HepG2 (cell line): Measurements from ENCODE around the gene PTPN12. TPM values are rescaled to one million over a fixed set of nuclear protein-coding genes. Genes with fewer than 3 reads are reported as not detected.

Source experiments
- CCAR2 ChIP-seq: fragments of 200-400 bp; formaldehyde crosslinking; optimal IDR thresholded peaks from 2 replicates; pipeline ENCODE3; 2018; ENCODE audit warnings: low read depth, mild to moderate bottlenecking, low read length, moderate library complexity
- DR1 ChIP-seq: sonication (generic); formaldehyde crosslinking; IDR thresholded peaks from 2 replicates; pipeline ENCODE4 v1.8.0; 2021; ENCODE audit warnings: mild to moderate bottlenecking, missing genetic modification reagents, inconsistent platforms
- FOXJ3 ChIP-seq: sonication (generic); formaldehyde crosslinking; IDR thresholded peaks from 2 replicates; pipeline ENCODE4 v1.4.0; 2020; ENCODE audit warnings: missing genetic modification reagents, mild to moderate bottlenecking, borderline replicate concordance
- IRF2 ChIP-seq: IDR thresholded peaks from 2 replicates; pipeline ENCODE4 v1.6.1; 2018; ENCODE audit warnings: missing genetic modification reagents, missing compliant biosample characterization
- KAT2B ChIP-seq: fragments of 150-350 bp; IDR thresholded peaks from 2 replicates; pipeline ENCODE4 v1.6.1; 2014; ENCODE audit warnings: low read depth, low read length, borderline replicate concordance
- MED13 ChIP-seq: sonication (generic); formaldehyde crosslinking; IDR thresholded peaks from 2 replicates; pipeline ENCODE4 v1.5.0; 2020; ENCODE audit warnings: missing genetic modification reagents
- NCOA1 ChIP-seq: sonication (generic); formaldehyde crosslinking; IDR thresholded peaks from 2 replicates; pipeline ENCODE4 v1.9.0; 2021; ENCODE audit warnings: missing genetic modification reagents
- PPARG ChIP-seq: conservative IDR thresholded peaks from 2 replicates; pipeline ENCODE4 v1.6.1; 2016; ENCODE audit warnings: missing biosample characterization, missing genetic modification reagents
- PRPF4 ChIP-seq: fragments of 200-400 bp; formaldehyde crosslinking; IDR thresholded peaks from 2 replicates; pipeline ENCODE4 v1.6.1; 2016; ENCODE audit warnings: low read length, low read depth; ENCODE audit not compliant: poor library complexity, severe bottlenecking
- SALL1 ChIP-seq: sonication (generic); formaldehyde crosslinking; IDR thresholded peaks from 2 replicates; pipeline ENCODE4 v1.8.0; 2022; ENCODE audit warnings: mild to moderate bottlenecking, missing genetic modification reagents
- TBL1XR1 ChIP-seq: fragments of 150-350 bp; IDR thresholded peaks from 2 replicates; pipeline ENCODE4 v1.6.1; 2014; ENCODE audit warnings: borderline replicate concordance, low read length; ENCODE audit not compliant: partially characterized antibody
- ZBTB1 ChIP-seq: sonication (generic); formaldehyde crosslinking; IDR thresholded peaks from 2 replicates; pipeline ENCODE4 v1.4.0; 2020; ENCODE audit warnings: missing genetic modification reagents, borderline replicate concordance
- ZC3H4 ChIP-seq: sonication (generic); formaldehyde crosslinking; IDR thresholded peaks from 2 replicates; pipeline ENCODE4 v1.4.0; 2020; ENCODE audit warnings: missing genetic modification reagents, borderline replicate concordance
- ZNF44 ChIP-seq: sonication (generic); formaldehyde crosslinking; IDR thresholded peaks from 2 replicates; pipeline ENCODE4 v1.5.1; 2020; ENCODE audit warnings: mild to moderate bottlenecking, missing genetic modification reagents
- ZNF773 ChIP-seq: sonication (generic); formaldehyde crosslinking; IDR thresholded peaks from 2 replicates; pipeline ENCODE4 v1.4.0; 2020; ENCODE audit warnings: missing genetic modification reagents, borderline replicate concordance
- polyA plus RNA-seq, 8 experiments: library from polyadenylated mRNA; depleted of rRNA in 3 of 8; stranded (reverse) in 7 of 8; unstranded in 1 of 8; fragments of >200 nt; fragmentation: Illumina TruSeq in 4 of 8; extraction: Trizol in 4 of 8; gene quantifications; 2 replicates each; pipeline versions ENCODE4 v1.2.1 to v1.2.3, GENCODE V29; 2011 to 2016; ENCODE audit warnings: low read depth in 4 of 8, missing spikeins in 1 of 8, mixed read lengths in 1 of 8; ENCODE audit not compliant: insufficient read depth in 1 of 8
- total RNA-seq, 5 experiments: library from RNA; depleted of rRNA; stranded (reverse); fragments of >200 nt; fragmentation: Illumina TruSeq; extraction: Trizol; gene quantifications; 2 replicates each; pipeline ENCODE4 v1.2.3, GENCODE V29; 2016; ENCODE audit warnings: low read depth in 1 of 5
- TF ChIP-seq, protein P1 (sequence below): sonication (generic); formaldehyde crosslinking; IDR thresholded peaks from 2 replicates; pipeline ENCODE4 v1.4.0; 2020; ENCODE audit warnings: mild to moderate bottlenecking, missing genetic modification reagents
- TF ChIP-seq, protein P2 (sequence below): sonication (generic); formaldehyde crosslinking; IDR thresholded peaks from 2 replicates; pipeline ENCODE4 v1.4.0; 2020; ENCODE audit warnings: mild to moderate bottlenecking, low read depth, missing genetic modification reagents
- TF ChIP-seq, protein P3 (sequence below): sonication (generic); formaldehyde crosslinking; IDR thresholded peaks from 2 replicates; pipeline ENCODE4 v1.5.1; 2020; ENCODE audit warnings: mild to moderate bottlenecking, missing genetic modification reagents
- TF ChIP-seq, protein P4 (sequence below): sonication (generic); formaldehyde crosslinking; IDR thresholded peaks from 2 replicates; pipeline ENCODE4 v1.9.0; 2021; ENCODE audit warnings: missing genetic modification reagents, borderline replicate concordance
- TF ChIP-seq, protein P5 (sequence below): sonication (generic); formaldehyde crosslinking; IDR thresholded peaks from 2 replicates; pipeline ENCODE4 v1.8.1; 2023; ENCODE audit warnings: missing genetic modification reagents, inconsistent platforms, borderline replicate concordance

The PTPN12 gene
- total and polyA plus RNA-seq, 2 of the 13 experiments (the other 11 are each of a cell fraction or from before 2014, with no cell fraction given): 22.9 to 56.8 TPM

DNA sequence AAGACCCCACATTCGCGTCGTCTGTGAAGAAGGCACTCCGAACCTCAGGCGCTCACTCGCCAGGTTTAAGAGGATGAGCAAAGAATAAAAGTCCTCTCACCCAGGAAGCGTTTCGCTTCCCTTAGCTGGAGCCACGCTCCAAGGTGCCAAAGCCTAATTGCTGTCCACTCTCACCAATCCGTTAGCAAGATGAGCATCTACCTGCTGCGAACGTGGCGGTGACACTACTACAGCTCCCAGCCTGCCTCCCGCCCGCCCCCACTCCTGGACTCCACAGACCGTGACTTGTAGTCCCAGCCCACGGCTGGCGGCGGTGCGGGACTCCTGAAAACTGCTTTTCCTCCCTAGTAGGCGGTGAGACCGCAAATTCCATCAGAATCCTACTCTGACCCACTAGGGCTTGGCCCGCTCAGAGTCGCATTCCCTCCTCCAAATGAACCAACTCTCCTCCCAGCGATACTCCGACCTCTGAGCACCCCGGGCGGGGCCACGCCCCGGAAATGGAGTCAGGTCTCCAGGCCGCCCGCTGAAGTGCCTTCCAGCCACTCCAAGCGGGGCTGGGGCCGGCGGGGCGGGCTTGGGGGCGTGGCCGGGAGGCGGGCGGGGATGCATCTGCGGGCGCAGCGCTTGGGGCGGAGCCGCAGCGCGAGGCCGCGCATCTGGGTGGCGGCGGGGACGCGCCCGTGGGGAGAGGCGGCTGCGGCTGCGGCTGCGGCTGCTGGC, 521 bp upstream of the PTPN12 start (continued):
- peak; percentile 55 for TF ChIP-seq PPARG (CRISPR knock-in tag)
- TF ChIP-seq, protein P1, sequence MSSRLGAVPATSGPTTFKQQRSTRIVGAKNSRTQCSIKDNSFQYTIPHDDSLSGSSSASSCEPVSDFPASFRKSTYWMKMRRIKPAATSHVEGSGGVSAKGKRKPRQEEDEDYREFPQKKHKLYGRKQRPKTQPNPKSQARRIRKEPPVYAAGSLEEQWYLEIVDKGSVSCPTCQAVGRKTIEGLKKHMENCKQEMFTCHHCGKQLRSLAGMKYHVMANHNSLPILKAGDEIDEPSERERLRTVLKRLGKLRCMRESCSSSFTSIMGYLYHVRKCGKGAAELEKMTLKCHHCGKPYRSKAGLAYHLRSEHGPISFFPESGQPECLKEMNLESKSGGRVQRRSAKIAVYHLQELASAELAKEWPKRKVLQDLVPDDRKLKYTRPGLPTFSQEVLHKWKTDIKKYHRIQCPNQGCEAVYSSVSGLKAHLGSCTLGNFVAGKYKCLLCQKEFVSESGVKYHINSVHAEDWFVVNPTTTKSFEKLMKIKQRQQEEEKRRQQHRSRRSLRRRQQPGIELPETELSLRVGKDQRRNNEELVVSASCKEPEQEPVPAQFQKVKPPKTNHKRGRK (CRISPR knock-in tag): no peak
- TF ChIP-seq ZC3H4 (CRISPR knock-in tag): no peak
- TF ChIP-seq, protein P2, sequence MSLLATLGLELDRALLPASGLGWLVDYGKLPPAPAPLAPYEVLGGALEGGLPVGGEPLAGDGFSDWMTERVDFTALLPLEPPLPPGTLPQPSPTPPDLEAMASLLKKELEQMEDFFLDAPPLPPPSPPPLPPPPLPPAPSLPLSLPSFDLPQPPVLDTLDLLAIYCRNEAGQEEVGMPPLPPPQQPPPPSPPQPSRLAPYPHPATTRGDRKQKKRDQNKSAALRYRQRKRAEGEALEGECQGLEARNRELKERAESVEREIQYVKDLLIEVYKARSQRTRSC (CRISPR knock-in tag): no peak
- peak; percentile 61 for TF ChIP-seq IRF2 (CRISPR knock-in tag)
- TF ChIP-seq PRPF4: no peak
- no peak for TF ChIP-seq ZNF44
- TF ChIP-seq FOXJ3: no peak; the same call in 1 of the 2 replicates
- TF ChIP-seq, protein P3, sequence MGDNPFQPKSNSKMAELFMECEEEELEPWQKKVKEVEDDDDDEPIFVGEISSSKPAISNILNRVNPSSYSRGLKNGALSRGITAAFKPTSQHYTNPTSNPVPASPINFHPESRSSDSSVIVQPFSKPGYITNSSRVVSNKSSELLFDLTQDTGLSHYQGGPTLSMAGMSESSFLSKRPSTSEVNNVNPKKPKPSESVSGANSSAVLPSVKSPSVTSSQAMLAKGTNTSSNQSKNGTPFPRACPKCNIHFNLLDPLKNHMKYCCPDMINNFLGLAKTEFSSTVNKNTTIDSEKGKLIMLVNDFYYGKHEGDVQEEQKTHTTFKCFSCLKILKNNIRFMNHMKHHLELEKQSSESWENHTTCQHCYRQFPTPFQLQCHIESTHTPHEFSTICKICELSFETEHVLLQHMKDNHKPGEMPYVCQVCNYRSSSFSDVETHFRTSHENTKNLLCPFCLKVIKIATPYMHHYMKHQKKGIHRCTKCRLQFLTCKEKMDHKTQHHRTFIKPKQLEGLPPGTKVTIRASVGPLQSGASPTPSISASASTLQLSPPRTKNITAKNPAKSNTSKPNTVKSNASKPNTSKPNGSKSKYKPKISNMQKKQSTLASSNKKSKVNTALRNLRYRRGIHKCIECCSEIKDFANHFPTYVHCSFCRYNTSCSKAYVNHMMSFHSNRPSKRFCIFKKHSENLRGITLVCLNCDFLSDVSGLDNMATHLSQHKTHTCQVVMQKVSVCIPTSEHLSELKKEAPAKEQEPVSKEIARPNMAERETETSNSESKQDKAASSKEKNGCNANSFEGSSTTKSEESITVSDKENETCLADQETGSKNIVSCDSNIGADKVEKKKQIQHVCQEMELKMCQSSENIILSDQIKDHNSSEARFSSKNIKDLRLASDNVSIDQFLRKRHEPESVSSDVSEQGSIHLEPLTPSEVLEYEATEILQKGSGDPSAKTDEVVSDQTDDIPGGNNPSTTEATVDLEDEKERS (CRISPR knock-in tag): 0 out of 2 replicates have a peak, but pooled peaks have one; percentile 29
- no peak for TF ChIP-seq TBL1XR1
- TF ChIP-seq, protein P4, sequence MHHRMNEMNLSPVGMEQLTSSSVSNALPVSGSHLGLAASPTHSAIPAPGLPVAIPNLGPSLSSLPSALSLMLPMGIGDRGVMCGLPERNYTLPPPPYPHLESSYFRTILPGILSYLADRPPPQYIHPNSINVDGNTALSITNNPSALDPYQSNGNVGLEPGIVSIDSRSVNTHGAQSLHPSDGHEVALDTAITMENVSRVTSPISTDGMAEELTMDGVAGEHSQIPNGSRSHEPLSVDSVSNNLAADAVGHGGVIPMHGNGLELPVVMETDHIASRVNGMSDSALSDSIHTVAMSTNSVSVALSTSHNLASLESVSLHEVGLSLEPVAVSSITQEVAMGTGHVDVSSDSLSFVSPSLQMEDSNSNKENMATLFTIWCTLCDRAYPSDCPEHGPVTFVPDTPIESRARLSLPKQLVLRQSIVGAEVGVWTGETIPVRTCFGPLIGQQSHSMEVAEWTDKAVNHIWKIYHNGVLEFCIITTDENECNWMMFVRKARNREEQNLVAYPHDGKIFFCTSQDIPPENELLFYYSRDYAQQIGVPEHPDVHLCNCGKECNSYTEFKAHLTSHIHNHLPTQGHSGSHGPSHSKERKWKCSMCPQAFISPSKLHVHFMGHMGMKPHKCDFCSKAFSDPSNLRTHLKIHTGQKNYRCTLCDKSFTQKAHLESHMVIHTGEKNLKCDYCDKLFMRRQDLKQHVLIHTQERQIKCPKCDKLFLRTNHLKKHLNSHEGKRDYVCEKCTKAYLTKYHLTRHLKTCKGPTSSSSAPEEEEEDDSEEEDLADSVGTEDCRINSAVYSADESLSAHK (CRISPR knock-in tag): 0 out of 2 replicates have a peak, but pooled peaks have one; percentile 48
- TF ChIP-seq ZBTB1 (CRISPR knock-in tag): no peak
- no peak for TF ChIP-seq KAT2B
- TF ChIP-seq CCAR2: no peak
- TF ChIP-seq MED13: no peak
- TF ChIP-seq, protein P5, sequence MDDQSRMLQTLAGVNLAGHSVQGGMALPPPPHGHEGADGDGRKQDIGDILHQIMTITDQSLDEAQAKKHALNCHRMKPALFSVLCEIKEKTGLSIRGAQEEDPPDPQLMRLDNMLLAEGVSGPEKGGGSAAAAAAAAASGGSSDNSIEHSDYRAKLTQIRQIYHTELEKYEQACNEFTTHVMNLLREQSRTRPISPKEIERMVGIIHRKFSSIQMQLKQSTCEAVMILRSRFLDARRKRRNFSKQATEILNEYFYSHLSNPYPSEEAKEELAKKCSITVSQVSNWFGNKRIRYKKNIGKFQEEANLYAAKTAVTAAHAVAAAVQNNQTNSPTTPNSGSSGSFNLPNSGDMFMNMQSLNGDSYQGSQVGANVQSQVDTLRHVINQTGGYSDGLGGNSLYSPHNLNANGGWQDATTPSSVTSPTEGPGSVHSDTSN (CRISPR knock-in tag): no peak
- peak; percentile 66; the same call in 1 of the 2 replicates for TF ChIP-seq DR1
- TF ChIP-seq NCOA1 (CRISPR knock-in tag): no peak
- peak; percentile 82; the same call in 1 of the 2 replicates for TF ChIP-seq SALL1
- no peak for TF ChIP-seq ZNF773 (CRISPR knock-in tag)
